ENCODE data around the gene ZNF385B.

ZNF385B gene

GRCh38 chr2:179521944-179522343 is 339.5 kb downstream of the ZNF385B start:
- no peak overlapping the region for H3K27ac Mint-ChIP-seq (ENCODE audit: low read depth)
- H3K4me3 Mint-ChIP-seq = no peak overlapping the region
- ATAC-seq (replicated peaks; ENCODE audit: extremely low read depth, poor library complexity, severe bottlenecking) (no peak), DNase-seq (ENCODE audit: low spot score in 2 of 2) (no peak)
- no peaks in the 10 kb centered on the region for H3K4me1 Mint-ChIP-seq
- no peaks in the 10 kb centered on the region for H3K27me3 Mint-ChIP-seq
- no peaks in the 10 kb centered on the region for H3K9me3 Mint-ChIP-seq
- H3K36me3 Mint-ChIP-seq (ENCODE audit: insufficient read depth) = no peaks in the 10 kb centered on the region

DNA sequence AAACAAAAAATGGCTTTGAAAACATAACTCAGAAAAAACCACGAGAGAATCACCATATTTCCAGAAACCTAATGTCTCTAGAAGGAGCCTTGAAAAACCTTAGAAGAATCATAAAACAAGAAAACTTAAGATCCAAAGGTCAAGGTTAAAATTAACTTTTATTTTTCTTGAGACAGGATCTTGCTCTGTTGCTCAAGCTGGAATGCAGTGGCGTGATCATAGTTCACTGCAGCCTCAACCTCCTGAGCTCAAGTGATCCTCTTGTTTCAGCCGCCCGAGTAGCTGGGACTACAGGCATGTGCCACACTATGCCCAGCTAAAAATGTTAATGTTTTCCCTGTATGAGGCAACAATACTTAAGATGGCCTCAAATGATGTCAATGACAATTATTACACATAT is 342.6 kb downstream of the ZNF385B start:
- H3K4me3 Mint-ChIP-seq = no peak overlapping the region
- no peaks in the 10 kb centered on the region for H3K4me1 Mint-ChIP-seq
- H3K9me3 Mint-ChIP-seq = no peaks in the 10 kb centered on the region
- H3K27me3 Mint-ChIP-seq = no peaks in the 10 kb centered on the region
- H3K36me3 Mint-ChIP-seq (ENCODE audit: insufficient read depth) = no peaks in the 10 kb centered on the region
- ATAC-seq (replicated peaks; ENCODE audit: extremely low read depth, poor library complexity, severe bottlenecking) = no peak
- no peak overlapping the region for H3K27ac Mint-ChIP-seq (ENCODE audit: low read depth)
- no peak for DNase-seq (ENCODE audit: low spot score in 2 of 2)

DNA sequence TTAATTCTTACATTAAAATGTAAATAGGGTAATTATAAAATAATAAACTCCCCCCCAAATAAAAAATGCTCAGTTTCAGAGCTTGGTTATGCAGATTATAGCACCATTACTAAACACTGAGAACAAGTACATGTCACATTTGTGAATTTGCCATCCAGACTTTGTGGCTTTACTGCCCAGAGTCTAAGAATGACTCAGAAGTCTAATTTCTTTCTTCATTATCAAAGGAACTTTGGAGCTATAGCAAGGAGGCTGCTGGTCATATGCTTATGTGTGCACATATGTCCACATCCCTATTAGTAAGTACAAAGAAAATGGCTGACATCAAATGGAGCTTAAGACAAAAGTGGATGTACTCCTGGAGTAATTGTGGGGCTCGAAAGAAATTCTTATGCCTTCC is 348.2 kb downstream of the ZNF385B start:
- Mint-ChIP-seq H3K4me1 (no peaks in the 10 kb centered on the region), H3K27me3 (no peaks in the 10 kb centered on the region), H3K9me3 (peaks cover 7% of the 10 kb centered on the region), H3K36me3 (ENCODE audit: insufficient read depth) (no peaks in the 10 kb centered on the region), H3K27ac (ENCODE audit: low read depth) (no peak overlapping the region), H3K4me3 (no peak overlapping the region)
- ATAC-seq (replicated peaks; ENCODE audit: extremely low read depth, poor library complexity, severe bottlenecking) (no peak), DNase-seq (ENCODE audit: low spot score in 2 of 2) (no peak)

DNA sequence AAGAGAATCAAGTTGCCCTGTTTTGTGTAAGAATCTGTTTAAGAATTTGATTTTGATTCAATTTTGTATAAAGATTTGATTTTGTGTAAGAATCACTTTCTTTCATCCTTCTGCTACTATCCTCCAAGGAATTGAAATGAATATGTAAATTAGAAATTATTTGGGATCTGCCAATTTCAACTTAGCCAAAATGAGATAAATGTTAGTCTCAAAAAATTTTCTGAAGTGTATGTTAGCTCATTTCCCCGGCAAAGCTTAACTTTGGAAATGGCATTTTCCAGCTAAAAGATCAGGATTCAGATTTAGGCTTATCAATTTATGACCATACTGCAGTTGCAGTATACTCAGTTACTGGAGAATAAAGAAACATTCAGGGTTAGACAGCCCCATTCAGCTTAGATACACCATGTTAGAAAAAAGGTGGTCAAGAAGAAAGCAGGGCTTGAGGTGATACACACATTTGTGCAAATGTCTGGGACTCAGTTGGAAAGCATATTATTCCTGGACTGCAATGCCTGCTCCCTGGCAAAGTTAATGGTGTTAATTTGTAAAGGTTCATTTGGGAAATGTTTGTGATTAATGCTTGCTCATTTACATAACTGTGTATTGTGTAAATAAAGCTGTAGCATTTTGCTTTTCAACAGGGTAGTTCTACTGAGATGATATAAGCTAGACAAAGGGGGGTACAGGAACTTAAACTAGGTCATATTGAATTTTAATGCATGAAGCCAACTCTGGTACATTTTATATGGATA is 349.0 kb downstream of the ZNF385B start:
- H3K9me3 Mint-ChIP-seq = peaks cover 7% of the 10 kb centered on the region
- no peak overlapping the region for H3K4me3 Mint-ChIP-seq
- no peak for DNase-seq (ENCODE audit: low spot score in 2 of 2)
- no peaks in the 10 kb centered on the region for H3K27me3 Mint-ChIP-seq
- no peak overlapping the region for H3K27ac Mint-ChIP-seq (ENCODE audit: low read depth)
- ATAC-seq (replicated peaks; ENCODE audit: extremely low read depth, poor library complexity, severe bottlenecking) = no peak
- no peaks in the 10 kb centered on the region for H3K4me1 Mint-ChIP-seq
- H3K36me3 Mint-ChIP-seq (ENCODE audit: insufficient read depth) = no peaks in the 10 kb centered on the region

DNA sequence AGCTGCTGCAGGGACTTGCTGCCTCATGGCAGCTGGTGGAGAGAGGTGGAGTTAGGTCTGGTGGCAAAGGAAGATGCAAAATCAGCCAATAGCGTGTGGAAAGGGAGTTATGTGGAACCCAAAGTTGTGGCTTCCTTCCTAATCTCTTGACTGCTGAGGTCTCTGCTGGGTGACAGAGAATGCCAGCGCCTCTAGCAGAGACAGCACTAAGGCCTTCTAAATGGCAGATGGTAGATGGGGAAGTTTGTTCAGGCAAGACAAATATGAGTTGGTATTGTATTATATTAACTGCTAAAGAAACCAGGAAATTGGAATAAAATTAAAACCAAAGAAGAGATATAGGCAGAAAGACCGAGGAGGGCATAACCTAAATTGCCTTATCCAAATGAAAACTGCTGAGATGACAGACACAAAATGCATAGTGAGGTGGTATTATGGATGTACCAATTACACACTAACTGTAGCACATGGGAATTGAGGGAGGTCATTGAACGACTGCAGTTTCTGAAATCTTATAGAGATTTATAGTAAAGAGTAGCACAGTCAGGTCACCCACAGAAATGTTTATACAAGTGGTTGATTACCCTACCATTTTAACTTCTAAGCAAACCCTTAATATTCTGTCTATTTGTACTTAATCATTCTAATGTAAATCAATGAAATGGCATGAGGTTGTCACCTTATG is 350.2 kb downstream of the ZNF385B start:
- H3K27ac Mint-ChIP-seq (ENCODE audit: low read depth) = no peak overlapping the region

DNA sequence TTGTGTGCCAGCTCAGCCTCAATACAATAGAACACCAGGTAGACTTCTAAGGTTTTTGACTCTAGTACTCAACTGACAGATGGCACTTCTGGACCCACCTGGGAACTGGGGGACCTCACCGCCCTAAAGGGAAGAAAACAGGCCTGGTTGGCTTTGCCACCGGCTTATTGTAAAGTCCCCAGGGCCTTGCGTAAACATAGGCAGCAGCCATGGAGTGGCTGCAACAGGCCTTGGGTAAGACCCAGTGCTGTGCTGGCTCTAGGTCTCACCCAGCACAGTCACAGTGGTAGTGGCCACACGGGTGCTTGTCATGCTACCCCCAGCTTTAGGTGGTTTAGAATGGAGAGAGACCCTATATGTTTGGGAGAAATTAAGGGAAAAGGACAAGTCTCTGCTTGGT is 366.1 kb downstream of the ZNF385B start:
- ATAC-seq (replicated peaks; ENCODE audit: extremely low read depth, poor library complexity, severe bottlenecking) = no peak
- H3K27ac Mint-ChIP-seq (ENCODE audit: low read depth) = no peak overlapping the region
- no peak for DNase-seq (ENCODE audit: low spot score in 2 of 2)
- H3K4me3 Mint-ChIP-seq = no peak overlapping the region
- H3K4me1 Mint-ChIP-seq = no peaks in the 10 kb centered on the region
- peaks cover 7% of the 10 kb centered on the region for H3K9me3 Mint-ChIP-seq
- no peaks in the 10 kb centered on the region for H3K27me3 Mint-ChIP-seq
- no peaks in the 10 kb centered on the region for H3K36me3 Mint-ChIP-seq (ENCODE audit: insufficient read depth)

More for the DNA sequence above, 350.2 kb downstream of the ZNF385B start:
- ATAC-seq (replicated peaks; ENCODE audit: extremely low read depth, poor library complexity, severe bottlenecking) (no peak), DNase-seq (ENCODE audit: low spot score in 2 of 2) (no peak)
- Mint-ChIP-seq H3K4me3 (no peak overlapping the region), H3K4me1 (no peaks in the 10 kb centered on the region), H3K36me3 (ENCODE audit: insufficient read depth) (no peaks in the 10 kb centered on the region), H3K9me3 (peaks cover 7% of the 10 kb centered on the region), H3K27me3 (no peaks in the 10 kb centered on the region)

DNA sequence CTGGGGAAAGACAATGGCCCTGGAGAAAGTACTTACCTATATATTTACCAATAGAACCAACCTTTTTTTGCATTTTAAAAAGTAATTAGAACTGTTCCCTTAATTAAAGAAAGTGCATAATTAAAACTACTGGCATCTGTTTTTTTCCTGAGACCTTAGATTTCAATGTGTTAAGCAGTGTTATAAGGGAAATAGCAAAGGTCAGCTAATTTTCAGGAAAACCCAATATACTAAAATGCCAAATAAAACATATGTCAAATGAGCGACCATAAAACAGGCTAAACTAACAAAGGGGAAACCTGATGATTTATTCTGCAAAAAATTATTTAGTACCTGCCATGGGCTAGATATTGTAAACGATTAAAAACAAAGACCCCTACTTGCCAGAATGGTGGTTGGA is 372.8 kb downstream of the ZNF385B start:
- H3K27me3 Mint-ChIP-seq = no peaks in the 10 kb centered on the region
- no peak for DNase-seq (ENCODE audit: low spot score in 2 of 2)
- no peaks in the 10 kb centered on the region for H3K36me3 Mint-ChIP-seq (ENCODE audit: insufficient read depth)
- H3K27ac Mint-ChIP-seq (ENCODE audit: low read depth) = no peak overlapping the region
- no peak for ATAC-seq (replicated peaks; ENCODE audit: extremely low read depth, poor library complexity, severe bottlenecking)
- no peak overlapping the region for H3K4me3 Mint-ChIP-seq
- no peaks in the 10 kb centered on the region for H3K4me1 Mint-ChIP-seq
- peaks cover 5% of the 10 kb centered on the region for H3K9me3 Mint-ChIP-seq

DNA sequence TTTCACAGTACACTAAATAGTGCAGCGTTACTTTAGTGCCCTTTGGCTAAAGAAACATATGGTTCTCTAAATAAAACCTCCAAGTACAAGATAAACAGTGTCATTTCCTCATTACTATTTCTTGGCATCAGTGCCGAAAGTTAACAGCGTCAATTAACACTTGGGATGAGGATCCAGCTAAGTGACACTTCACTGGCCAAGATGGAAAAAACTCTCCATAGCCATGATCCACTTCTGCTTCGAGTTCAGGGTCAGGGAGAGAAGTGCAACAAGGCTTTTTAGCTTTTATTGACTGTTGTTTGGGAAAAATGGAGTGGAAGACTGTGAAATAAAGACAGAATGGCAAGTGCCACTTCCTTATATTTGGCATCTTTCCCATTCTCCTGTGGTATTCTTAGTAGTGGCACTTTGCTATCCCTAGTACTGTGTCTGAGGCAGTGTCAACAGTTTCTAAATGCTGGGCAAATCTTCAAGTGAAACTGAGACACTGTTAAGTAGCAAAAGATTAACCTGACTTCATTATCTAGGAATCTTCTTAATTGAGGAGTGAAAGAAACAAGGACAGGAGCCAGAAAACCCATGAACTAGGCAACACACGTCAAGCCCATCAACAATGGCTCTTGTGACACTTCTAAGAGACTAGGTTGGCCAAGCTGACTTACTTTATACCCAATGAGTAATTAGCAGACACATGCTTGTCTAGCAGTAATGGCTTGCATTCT is 374.2 kb downstream of the ZNF385B start:
- no peak overlapping the region for H3K4me3 Mint-ChIP-seq
- no peaks in the 10 kb centered on the region for H3K36me3 Mint-ChIP-seq (ENCODE audit: insufficient read depth)
- DNase-seq (ENCODE audit: low spot score in 2 of 2) (no peak), ATAC-seq (replicated peaks; ENCODE audit: extremely low read depth, poor library complexity, severe bottlenecking) (no peak)
- peaks cover 5% of the 10 kb centered on the region for H3K9me3 Mint-ChIP-seq
- H3K4me1 Mint-ChIP-seq = no peaks in the 10 kb centered on the region
- H3K27ac Mint-ChIP-seq (ENCODE audit: low read depth) = no peak overlapping the region
- no peaks in the 10 kb centered on the region for H3K27me3 Mint-ChIP-seq

GRCh38 chr2:179483131-179483530 is 378.3 kb downstream of the ZNF385B start:
- Mint-ChIP-seq H3K9me3 (peaks cover 5% of the 10 kb centered on the region), H3K4me3 (no peak overlapping the region), H3K27me3 (no peaks in the 10 kb centered on the region), H3K4me1 (no peaks in the 10 kb centered on the region), H3K27ac (ENCODE audit: low read depth) (no peak overlapping the region), H3K36me3 (ENCODE audit: insufficient read depth) (no peaks in the 10 kb centered on the region)
- DNase-seq (ENCODE audit: low spot score in 2 of 2) (no peak), ATAC-seq (replicated peaks; ENCODE audit: extremely low read depth, poor library complexity, severe bottlenecking) (no peak)

DNA sequence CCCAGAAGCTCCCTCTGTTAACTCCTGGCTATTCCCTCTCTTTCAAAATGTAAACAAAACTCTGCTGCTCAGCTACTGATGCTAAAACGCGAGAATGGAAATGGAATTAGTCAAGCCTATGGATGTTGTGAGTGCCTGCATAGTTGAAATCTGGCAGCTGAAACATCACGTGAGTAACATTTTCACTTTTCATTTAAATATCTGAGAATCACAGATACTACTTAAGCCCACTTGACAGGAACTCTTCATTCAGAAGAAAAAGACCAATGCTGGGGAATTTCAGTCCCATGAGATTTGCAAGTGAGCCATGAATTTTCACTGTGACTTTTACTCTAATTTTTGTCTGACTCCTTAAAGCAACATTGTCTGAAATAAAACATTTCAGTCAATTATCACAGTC is 381.5 kb downstream of the ZNF385B start:
- Mint-ChIP-seq H3K36me3 (ENCODE audit: insufficient read depth) (no peaks in the 10 kb centered on the region), H3K9me3 (peaks cover 5% of the 10 kb centered on the region), H3K4me1 (no peaks in the 10 kb centered on the region), H3K27me3 (no peaks in the 10 kb centered on the region), H3K4me3 (no peak overlapping the region), H3K27ac (ENCODE audit: low read depth) (no peak overlapping the region)
- no peak for DNase-seq (ENCODE audit: low spot score in 2 of 2)
- ATAC-seq (replicated peaks; ENCODE audit: extremely low read depth, poor library complexity, severe bottlenecking) = no peak

DNA sequence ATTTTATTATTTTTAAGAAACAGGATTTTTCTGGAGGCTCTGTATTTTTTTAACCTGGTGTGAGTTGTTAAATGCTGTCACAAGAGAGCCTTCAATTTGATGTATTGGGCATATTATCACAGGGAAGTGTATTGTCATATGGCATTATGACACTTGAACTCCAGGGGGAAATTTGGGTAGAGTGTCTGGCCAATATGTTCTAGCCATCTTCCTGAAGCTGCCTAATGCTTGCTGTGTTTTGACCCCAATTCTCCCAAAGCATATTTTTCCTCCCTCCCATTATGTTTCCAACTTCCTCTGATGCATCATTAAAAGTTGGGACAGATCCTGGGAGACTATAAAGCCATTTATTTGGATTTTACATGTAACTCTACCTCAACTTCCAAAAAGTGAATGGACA is 382.6 kb downstream of the ZNF385B start:
- Mint-ChIP-seq H3K27me3 (no peaks in the 10 kb centered on the region), H3K9me3 (no peaks in the 10 kb centered on the region), H3K36me3 (ENCODE audit: insufficient read depth) (no peaks in the 10 kb centered on the region), H3K4me1 (no peaks in the 10 kb centered on the region), H3K27ac (ENCODE audit: low read depth) (no peak overlapping the region), H3K4me3 (no peak overlapping the region)
- ATAC-seq (replicated peaks; ENCODE audit: extremely low read depth, poor library complexity, severe bottlenecking) (no peak), DNase-seq (ENCODE audit: low spot score in 2 of 2) (no peak)

- Mint-ChIP-seq H3K27ac (ENCODE audit: low read depth) (no peak overlapping the region), H3K4me3 (no peak overlapping the region), H3K36me3 (ENCODE audit: insufficient read depth) (no peaks in the 10 kb centered on the region), H3K4me1 (no peaks in the 10 kb centered on the region), H3K27me3 (no peaks in the 10 kb centered on the region), H3K9me3 (no peaks in the 10 kb centered on the region)
- no peak for DNase-seq (ENCODE audit: low spot score in 2 of 2)
- no peak for ATAC-seq (replicated peaks; ENCODE audit: extremely low read depth, poor library complexity, severe bottlenecking)
Measured at GRCh38 chr2:179470992-179471391, 390.4 kb downstream of the ZNF385B start.

DNA sequence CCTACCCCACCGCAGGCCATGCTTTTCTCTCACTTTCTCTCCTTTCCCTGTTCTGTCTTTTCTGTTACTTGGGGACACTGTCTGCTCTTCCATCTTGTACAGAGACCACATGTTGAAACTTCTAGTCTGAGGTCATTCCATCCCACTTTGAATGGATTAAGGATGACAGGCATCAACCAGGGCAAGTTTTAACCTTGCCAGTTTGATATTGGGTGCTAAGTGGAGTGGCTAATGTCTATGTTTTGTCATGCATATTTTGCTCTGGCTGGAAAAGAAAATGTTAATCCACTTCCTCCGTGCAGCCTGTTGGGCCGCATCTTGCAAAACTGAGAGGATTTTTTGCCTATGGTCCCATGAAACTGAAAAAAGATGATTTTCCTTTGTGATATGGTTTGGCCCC is 391.3 kb downstream of the ZNF385B start:
- DNase-seq (ENCODE audit: low spot score in 2 of 2) (no peak), ATAC-seq (replicated peaks; ENCODE audit: extremely low read depth, poor library complexity, severe bottlenecking) (no peak)
- peaks cover 7% of the 10 kb centered on the region for H3K9me3 Mint-ChIP-seq
- H3K4me3 Mint-ChIP-seq = no peak overlapping the region
- no peak overlapping the region for H3K27ac Mint-ChIP-seq (ENCODE audit: low read depth)
- H3K36me3 Mint-ChIP-seq (ENCODE audit: insufficient read depth) = no peaks in the 10 kb centered on the region
- no peaks in the 10 kb centered on the region for H3K27me3 Mint-ChIP-seq
- no peaks in the 10 kb centered on the region for H3K4me1 Mint-ChIP-seq

Data from central memory CD8-positive, alpha-beta T cell (primary cell).